Dermis blood vessel endothelial cell (primary cell): Measurements from ENCODE around the gene GCAT. TPM values are rescaled to one million over a fixed set of nuclear protein-coding genes. Genes with fewer than 3 reads are reported as not detected.

ENCODE experiments used
- DNase-seq: peaks from one replicate; pipeline ENCODE4 v3.0.0; 2010
- total RNA-seq: library from RNA; depleted of rRNA; stranded (reverse); fragments of >200 nt; gene quantifications from 2 replicates; pipeline ENCODE4 v1.2.3, GENCODE V29; 2014

The GCAT gene
- 24.5 and 37.6 TPM in 2 replicates for total RNA-seq

GRCh38 chr22:37807410-37808293 lies at the start of gene GCAT:
Gene GCAT (plus strand): TSS chr22:37807934. CDS start chr22:37807968, 34 bp downstream.
- DNase-seq = peak; percentile 97

GRCh38 chr22:37758694-37759093 lies 49.0 kb upstream of the GCAT start:
- DNase-seq = peak; percentile 65

- no peak for DNase-seq
Observed at GRCh38 chr22:37759281-37759680, 48.5 kb upstream of the GCAT start.

- DNase-seq = no peak
Observed at GRCh38 chr22:37760152-37760551, 47.6 kb upstream of the GCAT start.

GRCh38 chr22:37762389-37762836 lies 45.3 kb upstream of the GCAT start:
- DNase-seq = no peak

- no peak for DNase-seq
Observed at GRCh38 chr22:37763012-37763411, 44.7 kb upstream of the GCAT start.

GRCh38 chr22:37763652-37764051 lies 44.1 kb upstream of the GCAT start:
- DNase-seq = no peak

- no peak for DNase-seq
Observed at GRCh38 chr22:37764622-37765021, 43.1 kb upstream of the GCAT start.

- DNase-seq = no peak
Observed at GRCh38 chr22:37765498-37765897, 42.2 kb upstream of the GCAT start.

- no peak for DNase-seq
Observed at GRCh38 chr22:37765953-37766576, 41.7 kb upstream of the GCAT start.

- no peak for DNase-seq
Observed at GRCh38 chr22:37768273-37768672, 39.5 kb upstream of the GCAT start.

GRCh38 chr22:37769056-37769455 lies 38.7 kb upstream of the GCAT start:
- DNase-seq = no peak

GRCh38 chr22:37771081-37771480 lies 36.7 kb upstream of the GCAT start:
- DNase-seq = no peak

- no peak for DNase-seq
Observed at GRCh38 chr22:37771702-37772427, 35.9 kb upstream of the GCAT start.

- no peak for DNase-seq
Observed at GRCh38 chr22:37774728-37775127, 33.0 kb upstream of the GCAT start.

GRCh38 chr22:37775785-37776638 lies 31.7 kb upstream of the GCAT start:
- DNase-seq = no peak

- DNase-seq = no peak
Observed at GRCh38 chr22:37776639-37777005, 31.1 kb upstream of the GCAT start.

- no peak for DNase-seq
Observed at GRCh38 chr22:37777122-37777687, 30.5 kb upstream of the GCAT start.

GRCh38 chr22:37778370-37779009 lies 29.2 kb upstream of the GCAT start:
- DNase-seq = no peak

GRCh38 chr22:37781434-37782059 lies 26.2 kb upstream of the GCAT start:
- peak; percentile 41 for DNase-seq
